Activated B cell treated with CpG ODN at 0.5 μM for 24 hours (primary cell): ENCODE data around the gene EEF2. TPM values are rescaled to one million over a fixed set of nuclear protein-coding genes. Genes with fewer than 3 reads are reported as not detected.
"Not testable (repeated sequence)": the region's sequence is repeated elsewhere in the genome, so short reads cannot be mapped to it uniquely, and the experiment has no call there.

ENCODE experiments used
- ATAC-seq: fragments of 200-7000 bp; cut with Tn5 transposase; one replicate; pipeline ENCODE4 v1.10.0; 2021; ENCODE audit warnings: low read depth, mild to moderate bottlenecking, moderate library complexity
- CTCF ChIA-PET: fragments of 350-600 bp; sonication (Branson Sonifier 250); formaldehyde crosslinking; loops from one replicate; lab custom pipeline; 2021; ENCODE audit warnings: antibody characterized with exemption; lab: Charles Lee
- POLR2A ChIA-PET: fragments of 350-600 bp; sonication (Branson Sonifier 250); formaldehyde crosslinking; loops from one replicate; lab custom pipeline; 2021; ENCODE audit warnings: antibody characterized with exemption; lab: Charles Lee
- DNase-seq: peaks from one replicate; pipeline ENCODE4 v3.0.0; 2022
- H3K27ac Mint-ChIP-seq: one replicate; pipeline ENCODE4 v1.8.0; 2020; ENCODE audit warnings: mixed read lengths
- H3K27me3 Mint-ChIP-seq: one replicate; pipeline ENCODE4 v1.8.0; 2021; ENCODE audit warnings: mixed read lengths
- H3K36me3 Mint-ChIP-seq: one replicate; pipeline ENCODE4 v1.8.0; 2021; ENCODE audit warnings: low read depth, mixed read lengths
- H3K4me1 Mint-ChIP-seq: one replicate; pipeline ENCODE4 v1.8.0; 2021; ENCODE audit warnings: mixed read lengths
- H3K4me3 Mint-ChIP-seq: one replicate; pipeline ENCODE4 v1.8.0; 2020; ENCODE audit warnings: mild to moderate bottlenecking, mixed read lengths
- H3K9me3 Mint-ChIP-seq: one replicate; pipeline ENCODE4 v1.8.0; 2020; ENCODE audit warnings: mixed read lengths
- intact Hi-C: fragments of 100-400 bp; cut with micrococcal nuclease; formaldehyde crosslinking; loops from one replicate; pipeline ENCODE4 v1.15.1; 2024
- total RNA-seq: library from RNA; stranded (reverse); gene quantifications from 2 replicates; pipeline ENCODE4 v1.2.3, GENCODE V29; 2022
- TF ChIP-seq, protein P1 (sequence below): fragments of 200-600 bp; IDR thresholded peaks from one replicate; pipeline ENCODE4 v1.8.0; 2022; ENCODE audit warnings: antibody characterized with exemption, mild to moderate bottlenecking

EEF2 gene
- total RNA-seq, 1 donor from 2014 or later = 2,958 TPM

DNA sequence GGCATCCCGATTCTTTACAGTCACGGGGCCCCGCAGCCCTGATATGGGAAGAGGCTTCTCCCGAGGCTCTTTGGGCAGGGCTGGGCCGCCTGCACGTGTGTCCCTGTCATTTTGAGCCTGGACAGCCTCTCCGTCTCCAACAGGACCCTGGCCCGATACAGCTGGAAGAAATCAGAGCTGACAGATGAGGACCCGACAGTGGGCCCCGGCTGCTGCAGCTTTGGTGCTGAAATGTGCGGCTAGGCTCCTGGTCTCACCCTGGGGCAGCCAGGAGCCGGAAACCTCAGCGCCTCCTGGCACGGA, 25.5 kb upstream of the EEF2 start:
- no peak overlapping the region for H3K4me3 Mint-ChIP-seq
- intact Hi-C loops = no loop called here
- no peak for ATAC-seq
- peaks cover 26% of the 10 kb centered on the region for H3K36me3 Mint-ChIP-seq
- H3K27me3 Mint-ChIP-seq = no peaks in the 10 kb centered on the region
- no peaks in the 10 kb centered on the region for H3K9me3 Mint-ChIP-seq
- CTCF ChIA-PET = interaction anchor here (1.5 kb wide), 1 partner anchor 25 kb away, joined by 5 read pairs; the partner anchor contains the start of gene EEF2
- POLR2A ChIA-PET = no interaction called here
- no peak for DNase-seq
- H3K27ac Mint-ChIP-seq = no peak overlapping the region
- peaks cover 44% of the 10 kb centered on the region for H3K4me1 Mint-ChIP-seq
- TF ChIP-seq, protein P1, sequence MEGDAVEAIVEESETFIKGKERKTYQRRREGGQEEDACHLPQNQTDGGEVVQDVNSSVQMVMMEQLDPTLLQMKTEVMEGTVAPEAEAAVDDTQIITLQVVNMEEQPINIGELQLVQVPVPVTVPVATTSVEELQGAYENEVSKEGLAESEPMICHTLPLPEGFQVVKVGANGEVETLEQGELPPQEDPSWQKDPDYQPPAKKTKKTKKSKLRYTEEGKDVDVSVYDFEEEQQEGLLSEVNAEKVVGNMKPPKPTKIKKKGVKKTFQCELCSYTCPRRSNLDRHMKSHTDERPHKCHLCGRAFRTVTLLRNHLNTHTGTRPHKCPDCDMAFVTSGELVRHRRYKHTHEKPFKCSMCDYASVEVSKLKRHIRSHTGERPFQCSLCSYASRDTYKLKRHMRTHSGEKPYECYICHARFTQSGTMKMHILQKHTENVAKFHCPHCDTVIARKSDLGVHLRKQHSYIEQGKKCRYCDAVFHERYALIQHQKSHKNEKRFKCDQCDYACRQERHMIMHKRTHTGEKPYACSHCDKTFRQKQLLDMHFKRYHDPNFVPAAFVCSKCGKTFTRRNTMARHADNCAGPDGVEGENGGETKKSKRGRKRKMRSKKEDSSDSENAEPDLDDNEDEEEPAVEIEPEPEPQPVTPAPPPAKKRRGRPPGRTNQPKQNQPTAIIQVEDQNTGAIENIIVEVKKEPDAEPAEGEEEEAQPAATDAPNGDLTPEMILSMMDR = no peak

DNA sequence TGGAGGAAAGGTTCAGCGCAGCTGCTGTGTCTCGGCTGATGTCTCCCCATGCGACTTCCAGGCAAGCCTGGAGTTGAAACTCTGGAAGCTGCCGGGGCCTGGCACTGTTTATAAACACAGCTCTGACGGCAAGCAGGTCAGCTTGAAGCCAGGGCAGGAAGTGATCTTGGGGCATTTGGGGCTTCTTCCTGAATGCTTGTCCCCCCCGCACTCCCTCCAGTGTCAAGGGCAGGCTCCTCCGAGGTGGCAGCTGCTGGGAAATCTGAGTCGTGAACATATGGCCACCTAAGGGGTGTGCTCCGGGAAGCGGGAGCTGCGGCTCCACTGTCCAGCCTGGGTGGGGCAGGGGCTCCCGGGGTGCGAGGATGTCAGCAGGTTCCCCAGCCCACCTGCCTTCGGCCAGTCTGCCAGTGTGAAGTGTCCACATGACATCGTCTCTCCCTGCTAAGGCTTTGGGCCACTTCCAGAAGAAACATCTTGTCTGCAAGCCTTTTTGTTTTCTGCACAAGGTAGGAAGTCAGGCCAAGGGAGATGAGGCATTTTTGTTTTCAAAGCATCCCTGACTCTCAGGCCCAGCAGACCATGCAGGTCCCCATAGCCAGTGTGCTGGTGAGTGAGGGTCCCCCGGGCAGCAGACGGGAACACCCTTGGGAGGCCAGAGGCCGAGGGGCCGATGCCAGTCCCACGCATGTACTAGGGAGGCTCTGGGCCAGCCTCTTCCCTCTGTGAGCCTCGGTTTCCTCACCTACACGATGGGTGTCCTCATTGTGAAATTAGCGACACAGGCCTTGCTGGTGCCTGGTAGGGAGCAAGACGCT, 24.9 kb upstream of the EEF2 start:
- peaks cover 42% of the 10 kb centered on the region for H3K4me1 Mint-ChIP-seq
- H3K36me3 Mint-ChIP-seq = peaks cover 23% of the 10 kb centered on the region
- no peaks in the 10 kb centered on the region for H3K27me3 Mint-ChIP-seq
- DNase-seq (no peak), ATAC-seq (no peak)
- ChIA-PET POLR2A (interaction anchor here (0.6 to 1.2 kb wide), 3 partner anchors 9 to 57 kb away, joined by 4 to 9 read pairs (median 4); partner anchors contain the start of genes EEF2 and ZBTB7A), CTCF (interaction anchor here (1.5 kb wide), 1 partner anchor 25 kb away, joined by 5 read pairs; the partner anchor contains the start of gene EEF2)
- H3K27ac Mint-ChIP-seq = no peak overlapping the region
- intact Hi-C loops = loop anchor here (5.0 kb wide), 1 partner anchor 97 kb away; no protein-coding TSS in a partner anchor
- TF ChIP-seq, protein P1 = no peak
- H3K9me3 Mint-ChIP-seq = no peaks in the 10 kb centered on the region
- H3K4me3 Mint-ChIP-seq = peak overlapping the region; percentile 35

DNA sequence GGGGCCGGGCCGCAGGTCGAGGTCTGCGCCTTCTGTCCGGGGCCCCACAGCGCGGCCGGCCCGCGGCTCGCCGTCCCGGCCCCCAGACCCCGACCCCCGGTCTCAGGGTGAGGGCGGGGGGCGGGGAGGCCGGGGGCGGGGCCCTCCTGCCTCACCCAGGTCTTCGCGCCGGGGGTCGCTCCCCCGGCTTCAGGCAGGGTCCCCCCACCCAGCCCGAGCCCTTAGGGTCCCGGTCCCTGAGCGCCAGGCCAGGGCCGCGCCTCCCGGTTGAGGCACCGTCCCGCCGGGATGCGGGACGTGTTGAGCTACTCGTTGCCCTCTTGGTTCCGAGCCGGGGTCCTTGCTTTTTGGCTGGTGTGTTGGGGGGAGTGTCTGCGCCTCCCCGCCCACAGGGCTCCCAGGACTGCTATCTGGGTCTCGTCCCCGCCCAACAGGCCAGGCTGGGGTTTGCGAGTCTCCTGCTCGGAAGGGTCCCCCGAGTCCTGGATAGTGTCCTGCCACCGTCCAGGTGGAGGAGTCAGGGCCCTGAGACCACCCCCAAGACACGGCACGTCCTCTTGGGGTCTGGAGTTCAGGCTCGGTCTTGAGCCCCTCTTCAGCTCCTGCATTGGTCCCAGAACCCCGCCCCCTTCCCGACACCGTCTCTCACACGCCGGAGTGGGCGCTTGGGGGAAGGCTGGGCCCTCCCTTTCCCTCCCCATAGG, 22.7 kb upstream of the EEF2 start:
- intact Hi-C loops = loop anchor here (1.0 to 5.0 kb wide), 4 partner anchors 18 to 99 kb away; partner anchors contain the start of gene ZBTB7A
- ATAC-seq = peak; percentile 3
- ChIA-PET POLR2A (interaction anchor here (0.5 to 3.0 kb wide), 9 partner anchors 11 to 245 kb away, joined by 3 to 47 read pairs (median 5); partner anchors contain the start of genes EEF2 and MRPL54), CTCF (interaction anchor here (1.0 to 4.3 kb wide), 2 partner anchors 20 to 132 kb away, joined by 4 to 24 read pairs; no protein-coding TSS in a partner anchor)
- DNase-seq = no peak
- TF ChIP-seq, protein P1 = no peak
- H3K36me3 Mint-ChIP-seq = peaks cover 14% of the 10 kb centered on the region
- H3K4me1 Mint-ChIP-seq = peaks cover 38% of the 10 kb centered on the region
- peak overlapping the region; percentile 84 for H3K4me3 Mint-ChIP-seq
- no peaks in the 10 kb centered on the region for H3K27me3 Mint-ChIP-seq
- peak overlapping the region; percentile 66 for H3K27ac Mint-ChIP-seq
- H3K9me3 Mint-ChIP-seq = no peaks in the 10 kb centered on the region

DNA sequence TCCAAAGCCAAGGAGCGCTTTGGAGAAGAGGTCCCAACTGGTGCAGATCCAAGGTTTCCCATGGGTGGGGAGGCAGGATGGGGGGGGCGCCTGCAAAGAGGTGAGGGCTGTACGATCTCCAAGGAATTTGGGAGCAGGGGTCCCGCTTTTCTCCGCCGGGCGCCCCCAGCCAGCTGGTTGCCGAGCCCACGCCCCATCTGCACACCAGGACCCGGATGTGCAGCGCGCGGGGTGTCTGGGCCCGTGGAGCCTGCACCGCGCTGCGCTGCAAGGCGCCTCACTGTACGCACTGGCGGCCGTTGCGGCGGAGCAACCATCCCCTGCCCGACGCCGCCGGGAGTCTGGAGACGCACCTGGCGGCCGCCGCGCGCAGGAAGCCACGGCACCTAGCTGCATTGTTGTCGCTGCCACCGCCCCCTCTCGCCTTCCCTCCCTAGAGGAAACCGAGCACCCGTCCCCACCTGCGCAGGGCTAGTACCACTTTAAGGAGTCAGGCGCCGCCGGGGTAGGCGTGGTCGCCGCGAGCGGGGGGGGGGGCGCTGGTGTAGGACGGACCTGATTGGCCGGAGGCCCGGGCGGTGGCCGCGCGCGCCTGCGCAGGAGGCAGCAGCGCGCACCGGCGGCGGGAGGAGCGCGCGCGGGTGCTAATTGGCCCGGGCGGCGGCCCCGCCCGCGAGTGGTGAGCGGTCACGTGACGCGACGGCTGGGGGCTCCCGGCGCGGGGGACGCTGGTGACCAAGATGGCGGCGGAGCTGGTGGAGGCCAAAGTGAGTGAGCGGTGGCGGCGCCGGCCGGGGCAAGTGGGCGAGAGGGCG, 22.0 kb upstream of the EEF2 start, which contains the start of gene PIAS4:
PIAS4 (plus strand) TSS at position 716 of the 815 bp plus-strand sequence; CDS start at position 741, 25 bp downstream.
- TF ChIP-seq, protein P1 = no peak
- Mint-ChIP-seq H3K4me3 (peak within 1 kb of the TSS; percentile 84), H3K36me3 (peaks cover 9% of the 10 kb centered on the region), H3K9me3 (no peaks in the 10 kb centered on the region), H3K27me3 (no peaks in the 10 kb centered on the region), H3K27ac (peak within 1 kb of the TSS; percentile 74), H3K4me1 (peaks cover 31% of the 10 kb centered on the region)
- intact Hi-C loops = loop anchor here (1.0 to 5.0 kb wide), 4 partner anchors 17 to 100 kb away; partner anchors contain the start of gene ZBTB7A
- DNase-seq (peak; percentile 90), ATAC-seq (peak; percentile 87)
- ChIA-PET CTCF (interaction anchor here (4.3 kb wide), 1 partner anchor 19 kb away, joined by 24 read pairs; no protein-coding TSS in a partner anchor), POLR2A (interaction anchor here (0.5 to 3.0 kb wide), 15 partner anchors 10 to 1617 kb away, joined by 3 to 47 read pairs (median 5); partner anchors contain the start of genes EEF2 and MRPL54)

DNA sequence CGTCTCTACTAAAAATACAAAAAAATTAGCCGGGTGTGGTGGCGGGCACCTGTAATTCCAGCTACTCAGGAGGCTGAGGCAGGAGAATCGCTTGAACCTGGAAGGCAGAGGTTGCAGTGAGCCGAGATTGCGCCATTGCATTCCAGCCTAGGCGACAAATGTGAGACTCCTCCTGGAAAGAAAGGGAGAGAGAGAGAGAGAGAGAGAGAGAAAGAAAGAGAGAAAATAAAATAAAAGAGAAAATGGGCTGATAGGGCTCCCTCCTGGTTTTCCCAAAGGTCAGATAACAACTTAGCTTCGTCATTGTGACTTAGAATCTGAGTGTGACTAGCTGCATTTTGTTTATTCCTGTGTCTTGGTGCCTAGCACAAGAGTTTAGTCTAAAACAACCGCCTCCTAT, 20.2 kb upstream of the EEF2 start:
- not testable (repeated sequence) for H3K27me3 Mint-ChIP-seq, H3K36me3 Mint-ChIP-seq, ATAC-seq, H3K27ac Mint-ChIP-seq, DNase-seq, H3K9me3 Mint-ChIP-seq
- CTCF ChIA-PET = interaction anchor here (0.7 to 4.3 kb wide), 2 partner anchors 18 to 347 kb away, joined by 4 to 24 read pairs; no protein-coding TSS in a partner anchor
- Mint-ChIP-seq H3K4me1 (peaks cover 26% of the 10 kb centered on the region), H3K4me3 (peak overlapping the region; percentile 32)
- POLR2A ChIA-PET = interaction anchor here (0.7 to 1.6 kb wide), 3 partner anchors 17 to 455 kb away, joined by 3 read pairs; partner anchors contain the start of gene EEF2
- intact Hi-C loops = loop anchor here (5.0 kb wide), 1 partner anchor 102 kb away; no protein-coding TSS in a partner anchor

DNA sequence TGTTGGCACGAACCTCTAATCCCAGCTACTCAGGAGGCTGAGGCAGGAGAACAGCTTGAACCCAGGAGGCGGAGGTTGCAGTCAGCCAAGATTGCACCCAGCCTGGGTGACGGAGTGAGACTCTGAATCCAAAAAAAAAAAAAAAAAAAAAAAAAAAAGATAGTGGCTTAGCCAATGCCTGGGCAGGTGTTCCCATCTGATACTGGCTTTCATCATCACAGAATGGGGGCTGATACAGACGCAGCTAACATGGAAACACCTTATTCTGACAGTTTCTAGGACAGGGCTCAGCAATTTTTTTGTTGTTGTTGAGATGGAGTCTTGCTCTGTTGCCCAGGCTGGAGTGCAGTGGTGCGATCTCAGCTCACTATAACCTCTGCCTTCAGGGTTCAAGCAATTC, 15.5 kb upstream of the EEF2 start:
- H3K4me3 Mint-ChIP-seq, H3K27ac Mint-ChIP-seq, H3K36me3 Mint-ChIP-seq, CTCF ChIA-PET, H3K27me3 Mint-ChIP-seq, intact Hi-C loops, H3K9me3 Mint-ChIP-seq, H3K4me1 Mint-ChIP-seq, ATAC-seq, DNase-seq: not testable (repeated sequence)
- POLR2A ChIA-PET = interaction anchor here (0.6 to 1.6 kb wide), 4 partner anchors 9 to 75 kb away, joined by 3 to 9 read pairs (median 6); no protein-coding TSS in a partner anchor
